Measurements from ENCODE around the gene EXOC4.
"Not testable (repeated sequence)": the region's sequence is repeated elsewhere in the genome, so short reads cannot be mapped to it uniquely, and the experiment has no call there.

Gene EXOC4

DNA sequence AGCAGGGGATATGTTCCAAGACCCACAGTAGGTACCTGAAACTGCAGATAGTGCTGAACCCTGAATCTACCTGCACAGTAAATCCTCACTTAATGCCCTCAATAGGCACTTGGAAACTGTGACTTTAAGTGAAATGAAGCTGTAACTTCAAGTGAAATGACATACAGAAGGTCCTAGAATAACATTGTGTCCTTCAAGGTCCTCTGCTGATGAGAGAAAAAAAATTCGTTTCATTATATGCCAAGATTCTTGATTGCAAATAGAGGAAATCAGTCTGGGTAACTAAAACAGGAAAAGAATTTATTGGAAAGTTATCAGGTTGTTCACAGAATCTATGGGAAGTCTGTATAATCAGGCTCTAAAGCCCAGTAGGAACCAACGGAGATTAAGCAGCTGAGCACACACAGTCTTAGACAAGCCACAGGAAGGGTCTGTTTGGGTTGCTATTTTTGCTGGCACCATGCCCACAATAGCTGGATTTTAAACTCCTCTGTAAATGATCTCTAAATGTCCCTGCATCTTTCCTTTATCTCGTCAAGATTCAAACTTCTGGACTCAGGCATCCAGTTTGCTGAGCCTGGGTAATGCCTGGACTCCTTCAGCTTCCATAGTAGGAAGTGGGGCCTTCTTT, 57.5 kb downstream of the EXOC4 start:
- H3K4me3 ChIP-seq (ENCODE audit: low read depth, low read length): no peak overlapping the region
- TF ChIP-seq, protein P1, sequence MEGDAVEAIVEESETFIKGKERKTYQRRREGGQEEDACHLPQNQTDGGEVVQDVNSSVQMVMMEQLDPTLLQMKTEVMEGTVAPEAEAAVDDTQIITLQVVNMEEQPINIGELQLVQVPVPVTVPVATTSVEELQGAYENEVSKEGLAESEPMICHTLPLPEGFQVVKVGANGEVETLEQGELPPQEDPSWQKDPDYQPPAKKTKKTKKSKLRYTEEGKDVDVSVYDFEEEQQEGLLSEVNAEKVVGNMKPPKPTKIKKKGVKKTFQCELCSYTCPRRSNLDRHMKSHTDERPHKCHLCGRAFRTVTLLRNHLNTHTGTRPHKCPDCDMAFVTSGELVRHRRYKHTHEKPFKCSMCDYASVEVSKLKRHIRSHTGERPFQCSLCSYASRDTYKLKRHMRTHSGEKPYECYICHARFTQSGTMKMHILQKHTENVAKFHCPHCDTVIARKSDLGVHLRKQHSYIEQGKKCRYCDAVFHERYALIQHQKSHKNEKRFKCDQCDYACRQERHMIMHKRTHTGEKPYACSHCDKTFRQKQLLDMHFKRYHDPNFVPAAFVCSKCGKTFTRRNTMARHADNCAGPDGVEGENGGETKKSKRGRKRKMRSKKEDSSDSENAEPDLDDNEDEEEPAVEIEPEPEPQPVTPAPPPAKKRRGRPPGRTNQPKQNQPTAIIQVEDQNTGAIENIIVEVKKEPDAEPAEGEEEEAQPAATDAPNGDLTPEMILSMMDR (IDR thresholded peaks at IDR 0.05; ENCODE audit: borderline replicate concordance, insufficient read depth, low read depth, low read length): no peak

GRCh38 chr7:133313575-133313974, 60.7 kb downstream of the EXOC4 start:
- TF ChIP-seq, protein P1 (IDR thresholded peaks at IDR 0.05; ENCODE audit: borderline replicate concordance, insufficient read depth, low read depth, low read length): no peak
- H3K4me3 ChIP-seq (ENCODE audit: low read depth, low read length): no peak overlapping the region

GRCh38 chr7:133314084-133314483, 61.2 kb downstream of the EXOC4 start:
- TF ChIP-seq, protein P1 (IDR thresholded peaks at IDR 0.05; ENCODE audit: borderline replicate concordance, insufficient read depth, low read depth, low read length): no peak
- H3K4me3 ChIP-seq (ENCODE audit: low read depth, low read length): no peak overlapping the region

GRCh38 chr7:133315332-133316040, 62.6 kb downstream of the EXOC4 start:
- TF ChIP-seq, protein P1 (IDR thresholded peaks at IDR 0.05; ENCODE audit: borderline replicate concordance, insufficient read depth, low read depth, low read length): no peak
- no peak overlapping the region for H3K4me3 ChIP-seq (ENCODE audit: low read depth, low read length)

DNA sequence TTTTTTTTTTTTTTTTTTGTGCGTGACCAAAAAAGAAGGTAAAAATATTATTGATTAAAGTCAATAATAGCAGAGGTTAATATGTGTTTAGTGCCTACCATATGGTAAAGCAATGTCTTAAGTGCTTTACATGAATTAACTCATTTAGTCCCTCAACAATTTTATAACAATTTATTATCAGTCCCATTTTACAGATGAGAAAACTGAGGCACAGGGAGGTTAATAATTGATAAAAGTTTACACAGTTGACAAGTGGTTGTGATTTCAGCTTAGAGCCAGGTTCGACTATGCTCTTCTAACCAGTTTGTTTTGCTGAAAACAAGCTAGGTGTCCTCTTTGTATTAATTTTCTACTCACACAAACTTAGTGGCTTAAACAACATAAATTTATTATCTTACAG, 67.0 kb downstream of the EXOC4 start:
- no peak overlapping the region for H3K4me3 ChIP-seq (ENCODE audit: low read depth, low read length)
- TF ChIP-seq, protein P1 (IDR thresholded peaks at IDR 0.05; ENCODE audit: borderline replicate concordance, insufficient read depth, low read depth, low read length): no peak

DNA sequence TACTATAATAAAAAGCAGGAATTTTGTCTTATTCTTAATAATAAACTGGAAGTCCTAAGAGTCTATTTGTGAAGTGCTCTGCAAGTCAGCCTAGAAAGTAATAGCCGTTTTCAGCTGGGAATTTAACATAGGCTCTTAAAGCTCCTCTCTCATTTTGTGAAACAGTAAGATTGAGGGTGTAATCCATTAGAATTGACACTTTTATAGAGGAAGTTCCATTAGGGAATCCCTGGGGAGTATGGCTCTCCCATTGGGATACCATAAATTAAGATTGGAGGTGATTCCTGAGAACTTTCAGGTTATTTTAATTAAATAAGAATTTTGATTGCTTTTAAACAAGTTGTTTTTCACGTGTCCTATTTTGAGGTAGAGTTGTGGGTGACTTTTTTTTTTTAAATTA, 68.0 kb downstream of the EXOC4 start:
- no peak overlapping the region for H3K4me3 ChIP-seq (ENCODE audit: low read depth, low read length)
- TF ChIP-seq, protein P1 (IDR thresholded peaks at IDR 0.05; ENCODE audit: borderline replicate concordance, insufficient read depth, low read depth, low read length): no peak

DNA sequence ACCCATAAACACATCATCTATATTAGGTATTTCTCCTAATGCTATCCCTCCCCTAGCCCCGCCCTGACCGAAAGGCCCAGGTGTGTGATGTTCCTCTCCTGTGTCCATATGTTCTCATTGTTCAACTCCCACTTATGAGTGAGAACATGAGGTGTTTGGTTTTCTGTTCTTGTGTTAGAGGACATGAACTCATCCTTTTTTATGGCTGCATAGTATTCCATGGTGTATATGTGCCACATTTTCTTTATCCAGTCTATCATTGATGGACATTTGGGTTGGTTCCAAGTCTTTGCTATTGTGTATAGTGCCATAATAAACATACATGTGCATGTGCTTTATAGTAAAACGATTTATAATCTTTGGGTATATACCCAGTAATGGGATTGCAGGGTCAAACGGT, 68.5 kb downstream of the EXOC4 start:
- not testable (repeated sequence) for H3K4me3 ChIP-seq (ENCODE audit: low read depth, low read length)

- not testable (repeated sequence) for H3K4me3 ChIP-seq (ENCODE audit: low read depth, low read length)
These were observed 73.9 kb downstream of the EXOC4 start for GRCh38 chr7:133326745-133327144.

- H3K4me3 ChIP-seq (ENCODE audit: low read depth, low read length): not testable (repeated sequence)
These were observed 75.1 kb downstream of the EXOC4 start for GRCh38 chr7:133328021-133328420.
